ENCODE measurements around the gene SHF.

DNA sequence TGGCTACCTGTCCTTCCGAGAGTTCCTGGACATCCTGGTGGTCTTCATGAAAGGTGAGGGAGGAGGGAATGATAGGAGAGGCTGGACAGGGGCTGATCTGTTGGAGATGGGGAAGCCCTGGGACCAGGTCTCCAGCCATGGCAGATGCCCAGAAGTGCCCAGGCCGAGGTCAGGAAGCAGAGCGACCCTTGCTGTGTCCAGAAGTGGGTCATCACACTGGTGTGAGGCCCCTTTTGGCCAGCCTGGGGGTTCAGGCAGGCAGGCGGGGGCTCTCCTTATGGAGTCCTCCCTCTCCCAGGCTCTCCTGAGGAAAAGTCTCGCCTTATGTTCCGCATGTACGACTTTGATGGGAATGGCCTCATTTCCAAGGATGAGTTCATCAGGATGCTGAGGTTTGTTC lies 40.2 kb downstream of the SHF start:
- no peak for TF ChIP-seq POLR2A (IDR thresholded peaks at IDR 0.05)
- TF ChIP-seq, protein P1, sequence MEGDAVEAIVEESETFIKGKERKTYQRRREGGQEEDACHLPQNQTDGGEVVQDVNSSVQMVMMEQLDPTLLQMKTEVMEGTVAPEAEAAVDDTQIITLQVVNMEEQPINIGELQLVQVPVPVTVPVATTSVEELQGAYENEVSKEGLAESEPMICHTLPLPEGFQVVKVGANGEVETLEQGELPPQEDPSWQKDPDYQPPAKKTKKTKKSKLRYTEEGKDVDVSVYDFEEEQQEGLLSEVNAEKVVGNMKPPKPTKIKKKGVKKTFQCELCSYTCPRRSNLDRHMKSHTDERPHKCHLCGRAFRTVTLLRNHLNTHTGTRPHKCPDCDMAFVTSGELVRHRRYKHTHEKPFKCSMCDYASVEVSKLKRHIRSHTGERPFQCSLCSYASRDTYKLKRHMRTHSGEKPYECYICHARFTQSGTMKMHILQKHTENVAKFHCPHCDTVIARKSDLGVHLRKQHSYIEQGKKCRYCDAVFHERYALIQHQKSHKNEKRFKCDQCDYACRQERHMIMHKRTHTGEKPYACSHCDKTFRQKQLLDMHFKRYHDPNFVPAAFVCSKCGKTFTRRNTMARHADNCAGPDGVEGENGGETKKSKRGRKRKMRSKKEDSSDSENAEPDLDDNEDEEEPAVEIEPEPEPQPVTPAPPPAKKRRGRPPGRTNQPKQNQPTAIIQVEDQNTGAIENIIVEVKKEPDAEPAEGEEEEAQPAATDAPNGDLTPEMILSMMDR (IDR thresholded peaks at IDR 0.05), result no peak
